NK-92 (cell line): Measurements from ENCODE around the gene TACR2.

ENCODE experiments used
- DNase-seq: peaks from one replicate; lab custom pipeline; 2025; ENCODE audit not compliant: unreplicated experiment; lab: John Stamatoyannopoulos, UW

The TACR2 gene

DNA sequence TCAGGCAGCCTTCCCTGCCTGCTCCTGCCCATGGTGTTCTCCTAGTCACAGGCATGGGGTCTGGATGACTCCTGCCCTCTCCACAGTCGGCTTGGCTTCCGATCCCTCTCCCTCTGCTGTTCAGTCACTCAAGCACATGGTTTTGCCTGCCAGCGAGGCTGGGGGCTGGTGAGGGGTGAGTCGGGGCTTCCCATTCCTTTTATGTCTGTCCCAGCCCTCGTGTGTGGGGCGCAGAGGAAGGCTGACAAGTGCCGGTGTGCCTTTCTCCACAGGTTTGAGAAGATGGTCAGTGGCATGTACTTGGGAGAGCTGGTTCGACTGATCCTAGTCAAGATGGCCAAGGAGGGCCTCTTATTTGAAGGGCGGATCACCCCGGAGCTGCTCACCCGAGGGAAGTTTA lies 40.1 kb downstream of the TACR2 start:
- no peak for DNase-seq

DNA sequence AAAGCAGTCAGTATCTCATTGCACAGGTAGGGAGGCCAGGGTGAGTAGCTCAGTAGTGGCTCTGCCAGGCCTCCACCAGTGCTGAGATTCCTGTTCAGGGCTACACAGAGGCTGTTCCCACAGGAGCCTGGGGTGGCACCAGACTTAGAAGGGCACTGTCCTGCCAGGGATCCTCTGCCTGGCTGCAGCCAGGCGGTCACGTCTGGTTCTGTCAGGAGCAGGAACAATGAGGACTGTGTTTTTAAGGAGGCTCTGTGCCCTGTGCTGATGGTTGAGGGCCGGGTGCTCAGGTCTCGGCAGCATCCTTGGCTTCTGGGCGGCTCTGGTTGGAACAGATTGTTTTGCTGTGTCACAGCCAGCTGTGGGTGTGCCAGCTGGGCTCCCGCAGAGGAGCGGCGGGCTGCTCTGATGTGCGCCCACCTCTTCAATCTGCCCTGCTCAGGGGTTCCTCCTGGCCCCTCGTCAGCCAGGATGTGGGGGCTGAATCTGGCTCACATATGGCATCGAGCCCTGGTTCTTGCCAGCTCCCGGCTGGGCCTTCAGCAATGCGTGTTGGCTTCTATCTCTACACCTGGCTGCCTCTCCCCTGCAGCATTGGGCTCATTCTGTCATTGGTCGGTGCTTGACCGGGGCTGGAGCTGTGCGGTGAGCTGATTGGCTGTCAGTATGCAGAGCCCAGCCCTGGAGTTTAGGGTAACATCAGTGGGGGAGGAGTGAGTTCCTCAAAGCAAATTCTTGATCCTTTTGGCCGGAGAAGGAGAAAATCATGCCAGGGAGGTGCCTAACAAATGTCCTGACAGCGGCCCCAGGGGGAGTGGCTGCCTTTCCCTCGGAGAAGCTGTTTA lies 41.2 kb downstream of the TACR2 start:
- no peak for DNase-seq

- DNase-seq = no peak
These were observed 41.8 kb downstream of the TACR2 start for GRCh38 chr10:69374931-69375306.

DNA sequence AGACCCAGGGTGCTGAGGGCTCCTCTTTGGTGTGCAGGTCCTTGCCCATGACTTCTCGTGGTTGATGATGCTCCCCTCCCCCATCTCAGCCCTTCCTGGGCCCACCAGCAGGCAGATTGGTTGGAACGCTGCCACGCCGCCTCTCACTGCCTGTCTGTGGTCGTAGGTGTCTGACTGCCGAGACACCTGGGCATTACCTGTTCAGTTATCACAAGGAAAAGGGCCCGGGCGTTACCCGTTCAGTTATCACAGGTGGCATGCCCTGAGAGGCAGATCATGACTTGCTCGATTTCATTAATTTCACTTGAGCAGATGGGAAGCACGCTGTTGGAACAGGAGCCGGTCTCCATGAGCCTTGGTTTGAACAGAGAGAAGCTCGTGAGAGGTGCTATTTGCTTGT lies 42.5 kb downstream of the TACR2 start:
- DNase-seq = no peak

DNA sequence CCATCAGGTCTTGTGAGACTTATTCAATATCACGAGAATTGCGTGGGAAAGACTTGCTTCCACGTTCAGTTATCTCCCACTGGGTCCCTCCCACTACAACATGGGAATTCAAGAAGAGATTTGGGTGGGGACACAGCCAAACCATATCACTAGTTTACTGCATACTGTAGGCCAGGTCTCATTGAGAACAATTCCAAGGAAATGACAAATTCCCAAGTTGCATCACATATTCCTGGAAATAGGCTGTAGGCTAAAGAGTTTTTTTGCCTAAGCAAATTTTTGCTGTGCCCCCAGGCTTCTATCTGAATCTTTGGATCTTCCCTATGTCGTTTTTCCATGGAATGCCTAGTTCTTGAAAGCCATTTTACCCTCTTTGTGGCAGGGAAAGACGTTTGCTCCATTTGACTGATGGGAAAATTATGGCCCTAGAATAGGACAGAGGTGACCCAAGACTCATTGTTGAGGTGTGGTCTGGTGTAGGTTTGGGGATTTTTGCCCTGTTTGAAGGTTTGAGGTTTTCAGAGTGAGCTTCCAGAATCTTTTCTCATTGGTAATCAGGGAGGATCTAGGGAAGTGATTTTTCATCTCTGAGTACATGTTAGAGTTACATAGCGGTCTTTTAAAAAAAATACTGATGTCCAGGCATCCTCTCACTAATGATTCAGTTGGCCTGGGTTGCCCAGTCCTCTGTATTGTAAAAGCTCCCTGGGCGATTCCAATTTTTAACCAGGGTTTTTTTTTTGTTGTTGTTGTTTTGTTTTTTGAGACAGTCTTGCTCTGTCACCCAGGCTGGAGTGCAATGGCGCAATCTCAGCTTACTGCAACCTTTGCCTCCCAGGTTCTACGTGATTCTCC lies 44.4 kb downstream of the TACR2 start:
- no peak for DNase-seq

DNA sequence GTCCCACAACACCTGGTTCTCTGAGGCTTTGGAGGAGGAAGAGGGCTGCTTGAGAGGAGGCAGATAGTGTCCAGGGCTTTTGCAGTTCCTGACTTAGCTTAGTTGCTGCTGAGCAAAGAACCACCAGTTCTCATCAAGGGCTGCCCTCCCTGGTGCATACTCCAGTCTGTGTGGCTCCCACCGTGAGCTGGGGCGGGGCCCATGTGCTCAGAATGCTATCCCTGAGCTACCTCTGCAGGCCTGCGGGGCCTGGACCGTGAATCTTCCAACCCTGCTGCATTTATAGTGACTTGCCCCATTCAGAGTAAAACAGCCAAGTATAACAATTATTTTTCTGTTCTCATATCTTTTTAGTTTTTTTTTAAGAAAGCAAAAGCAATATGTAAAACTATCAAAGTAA lies 49.2 kb downstream of the TACR2 start:
- no peak for DNase-seq

DNA sequence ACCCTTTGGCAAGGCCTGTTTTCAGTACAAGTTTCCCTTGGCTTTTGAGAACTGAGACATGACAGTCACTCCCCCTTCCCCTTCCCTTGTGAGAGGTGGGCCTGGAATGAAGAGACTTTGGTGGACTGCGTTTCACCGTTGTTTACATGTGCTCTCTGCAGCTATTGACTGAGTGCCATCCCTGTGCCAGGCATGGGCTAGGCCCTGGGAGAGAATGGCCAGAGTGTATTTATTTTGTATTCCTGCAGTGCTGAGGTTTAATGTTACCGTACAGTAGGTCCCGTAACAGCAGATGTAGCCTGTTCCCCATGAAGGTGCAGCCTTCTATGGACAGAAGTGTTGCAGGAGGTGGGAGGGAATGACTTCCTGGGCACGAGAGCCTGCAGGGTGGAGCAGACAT lies 50.0 kb downstream of the TACR2 start:
- DNase-seq = no peak

DNA sequence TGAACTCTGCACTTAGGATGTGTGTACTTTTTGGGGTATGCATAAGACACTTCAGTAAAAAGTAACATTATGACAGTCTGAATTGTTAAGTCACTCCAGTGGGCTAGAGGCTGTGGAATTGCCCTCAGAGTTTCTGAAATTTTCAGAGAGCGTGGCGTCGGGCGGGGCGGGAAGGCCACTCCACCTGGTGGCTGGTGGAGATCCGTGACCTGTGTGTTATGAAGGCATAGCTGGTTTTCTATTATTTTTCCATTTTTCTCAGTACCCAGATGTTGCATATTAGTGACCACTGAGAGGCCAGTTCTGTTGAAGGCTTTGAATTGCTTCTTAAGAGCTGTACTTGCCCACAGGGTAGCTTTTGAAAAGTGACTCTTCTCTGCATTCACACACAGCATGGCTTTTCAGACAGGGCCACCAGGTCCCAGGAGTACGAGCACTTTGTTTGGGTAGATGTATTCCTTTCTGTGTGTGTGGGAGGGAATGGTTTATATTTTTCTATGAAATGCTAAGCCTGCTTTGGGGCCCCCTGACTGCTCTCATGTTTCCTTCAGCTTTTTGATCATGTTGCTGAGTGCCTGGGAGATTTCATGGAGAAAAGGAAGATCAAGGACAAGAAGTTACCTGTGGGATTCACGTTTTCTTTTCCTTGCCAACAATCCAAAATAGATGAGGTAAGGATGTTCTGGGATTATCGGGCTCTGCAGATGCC lies 52.3 kb downstream of the TACR2 start:
- DNase-seq = no peak

DNA sequence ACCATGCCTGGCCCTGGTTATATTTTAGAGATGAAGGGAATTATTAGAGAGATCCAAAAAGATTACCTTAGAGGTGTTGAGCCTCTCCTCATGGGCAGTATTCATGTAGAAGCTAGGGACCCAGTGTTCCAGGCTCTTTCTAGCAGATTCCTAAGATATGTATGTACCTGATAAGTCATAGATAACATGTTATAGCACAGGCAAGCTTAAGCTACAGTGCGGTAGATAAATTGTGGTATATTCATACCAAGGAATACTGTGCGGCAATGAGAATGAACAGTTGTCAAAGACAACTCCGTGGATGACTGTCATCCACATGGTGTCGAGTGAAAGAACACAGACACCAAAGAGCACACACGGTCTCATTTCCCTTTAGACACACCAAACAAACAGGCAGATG lies 53.1 kb downstream of the TACR2 start:
- DNase-seq = no peak

DNA sequence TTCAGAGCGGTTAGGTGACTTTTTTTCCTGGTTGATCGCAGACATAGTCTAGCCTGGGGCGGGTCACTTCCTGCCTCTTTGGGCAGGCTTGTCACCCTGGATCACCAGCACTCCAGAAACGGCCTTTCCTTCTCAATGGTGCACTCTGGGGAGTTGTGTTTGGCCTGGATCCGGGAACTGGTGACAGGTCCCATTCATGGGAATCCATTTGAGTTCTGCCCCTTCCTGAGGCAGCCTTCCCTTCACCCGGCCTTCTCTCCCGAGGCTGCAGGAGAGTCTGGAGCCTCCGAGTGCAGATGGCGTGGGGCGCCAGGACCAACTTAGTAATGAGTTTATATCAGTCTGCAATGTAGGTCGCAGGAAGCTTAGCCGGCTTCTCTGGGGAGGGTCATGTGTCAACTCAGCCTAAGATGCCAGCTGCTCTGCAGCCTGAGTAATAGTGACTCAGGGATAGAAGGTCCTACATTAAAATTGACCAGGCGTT lies 54.2 kb downstream of the TACR2 start:
- no peak for DNase-seq

GRCh38 chr10:69361303-69361614 lies 55.5 kb downstream of the TACR2 start:
- no peak for DNase-seq

DNA sequence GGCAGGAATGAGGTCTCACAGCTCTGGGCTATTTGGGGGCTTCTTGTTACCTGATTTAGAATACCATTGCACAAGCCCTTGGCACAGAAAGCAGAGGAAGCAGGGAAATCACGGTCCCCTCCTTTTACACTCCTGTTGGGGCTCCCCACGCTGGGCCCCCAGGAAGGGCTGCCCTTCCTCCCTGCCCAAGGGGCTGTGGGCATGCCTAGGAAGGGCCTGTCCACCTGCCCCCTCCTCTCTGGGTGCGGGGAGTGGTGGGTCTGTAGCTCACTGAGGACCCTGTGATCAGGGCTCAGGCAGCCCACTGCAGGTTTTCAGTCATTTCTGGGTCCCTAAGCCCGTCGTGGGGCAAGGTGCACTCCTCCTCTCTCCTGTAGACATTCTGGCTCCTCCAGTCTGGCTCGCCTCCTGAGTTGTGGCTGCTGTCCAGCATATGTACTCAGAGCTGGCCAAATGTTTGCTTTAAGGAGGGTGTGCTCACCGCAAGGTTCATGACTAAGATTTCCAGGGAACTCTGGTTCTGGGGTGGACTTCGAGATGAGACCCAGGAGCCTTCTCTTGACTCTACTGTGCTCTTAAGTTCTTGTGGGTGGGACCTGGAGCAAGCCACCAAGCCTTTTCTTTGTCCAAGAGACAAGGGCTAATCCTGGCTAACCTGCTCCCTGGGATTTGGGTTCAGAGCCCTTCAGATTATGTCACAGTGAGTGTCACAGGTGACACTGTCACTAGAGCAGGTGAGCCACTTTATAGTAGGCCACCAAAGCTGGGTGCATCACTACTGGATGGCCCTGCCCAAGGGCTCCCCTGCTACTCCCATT lies 56.0 kb downstream of the TACR2 start:
- DNase-seq = no peak

DNA sequence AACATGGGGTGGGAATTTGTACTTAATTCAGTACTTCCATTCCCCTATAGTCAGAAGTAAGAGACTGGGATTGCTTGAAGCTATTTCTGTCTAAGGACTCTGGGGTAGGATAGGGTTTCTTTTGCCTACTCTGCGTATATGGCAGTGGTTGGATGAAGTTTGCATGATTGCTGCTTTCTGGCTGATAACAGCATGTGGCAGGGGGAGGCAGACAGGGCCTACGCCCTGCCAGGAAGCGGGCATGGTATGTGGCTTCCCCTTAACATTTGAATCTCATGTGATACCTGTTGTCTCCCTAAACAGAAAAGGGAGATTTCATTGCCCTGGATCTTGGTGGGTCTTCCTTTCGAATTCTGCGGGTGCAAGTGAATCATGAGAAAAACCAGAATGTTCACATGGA lies 57.1 kb downstream of the TACR2 start:
- DNase-seq = no peak

GRCh38 chr10:69359148-69359547 lies 57.6 kb downstream of the TACR2 start:
- DNase-seq = no peak

DNA sequence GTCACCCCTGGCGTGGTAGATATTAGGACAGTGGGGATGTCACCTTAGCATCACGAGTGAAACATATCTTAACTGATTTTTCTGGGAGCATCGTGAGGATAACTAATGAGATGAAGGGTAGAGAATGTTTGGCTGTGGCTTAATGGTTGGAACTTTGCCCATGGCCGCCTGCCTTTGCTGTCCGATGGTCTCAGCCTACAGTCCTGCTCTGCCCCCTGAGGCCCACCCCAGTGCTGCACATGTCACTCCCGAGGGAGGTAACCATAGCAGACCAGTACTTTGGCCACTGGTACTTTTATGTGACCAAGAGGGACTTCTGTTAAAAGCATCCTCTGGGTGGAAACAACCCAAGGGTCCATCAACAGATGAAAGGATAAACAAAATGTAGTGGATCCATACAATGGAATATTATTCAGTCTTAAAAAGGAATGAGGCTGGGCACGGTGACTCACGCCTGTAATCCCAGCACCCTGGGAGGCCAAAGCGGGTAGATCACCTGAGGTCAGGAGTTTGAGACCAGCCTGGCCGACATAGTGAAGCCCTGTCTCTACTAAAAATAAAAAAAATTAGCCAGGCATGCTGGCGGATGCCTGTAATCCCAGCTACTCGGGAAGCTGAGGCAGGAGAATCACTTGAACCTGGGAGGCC lies 58.4 kb downstream of the TACR2 start:
- DNase-seq = no peak

DNA sequence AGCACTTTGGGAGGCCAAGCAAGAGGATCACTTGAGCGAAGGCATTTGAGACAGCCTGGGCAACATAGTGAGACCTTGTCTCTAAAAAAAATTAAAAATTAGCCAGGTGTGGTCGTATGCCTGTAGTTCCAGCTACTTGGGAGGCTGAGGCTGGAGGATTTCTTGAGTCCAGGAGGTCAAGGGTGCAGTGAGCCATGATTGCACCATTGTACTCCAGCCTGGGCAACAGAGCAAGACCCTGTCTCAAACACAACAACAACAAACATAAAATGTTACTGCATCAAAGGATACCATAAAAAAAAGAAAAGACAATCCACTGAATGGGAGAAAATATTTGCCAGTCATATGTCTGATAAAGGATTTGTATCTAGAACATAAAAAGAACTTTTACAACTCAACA lies 60.5 kb downstream of the TACR2 start:
- DNase-seq = no peak

GRCh38 chr10:69353977-69354635 lies 62.6 kb downstream of the TACR2 start:
- DNase-seq = no peak
